HepG2 (cell line): ENCODE data around the gene ABAT. TPM values are rescaled to one million over a fixed set of nuclear protein-coding genes. Genes with fewer than 3 reads are reported as not detected.

Source experiments
- BRD4 ChIP-seq: sonication (generic); formaldehyde crosslinking; IDR thresholded peaks from 2 replicates; pipeline ENCODE4 v1.4.0; 2020; ENCODE audit warnings: missing genetic modification reagents
- JARID2 ChIP-seq: sonication (generic); formaldehyde crosslinking; IDR thresholded peaks from 2 replicates; pipeline ENCODE4 v1.8.1; 2023; ENCODE audit warnings: missing genetic modification reagents, inconsistent platforms; ENCODE audit not compliant: insufficient replicate concordance
- JUNB ChIP-seq: sonication (generic); formaldehyde crosslinking; IDR thresholded peaks from 2 replicates; pipeline ENCODE4 v1.8.0; 2022; ENCODE audit warnings: missing genetic modification reagents, mild to moderate bottlenecking, borderline replicate concordance
- NFE2 ChIP-seq: sonication (generic); formaldehyde crosslinking; IDR thresholded peaks from 2 replicates; pipeline ENCODE4 v1.4.0; 2020; ENCODE audit warnings: missing genetic modification reagents
- NKX3-1 ChIP-seq: sonication (generic); formaldehyde crosslinking; IDR thresholded peaks from 2 replicates; pipeline ENCODE4 v1.5.0; 2020; ENCODE audit warnings: missing genetic modification reagents
- RFX5 ChIP-seq: IDR thresholded peaks from 2 replicates; pipeline ENCODE4 v1.6.1; 2011; ENCODE audit warnings: low read depth, low read length, improper control_type of control experiment
- SRSF1 ChIP-seq: fragments of 200-400 bp; formaldehyde crosslinking; optimal IDR thresholded peaks from 2 replicates; pipeline ENCODE3; 2017; ENCODE audit warnings: mild to moderate bottlenecking, low read depth, low read length, moderate library complexity
- TEAD2 ChIP-seq: sonication (generic); formaldehyde crosslinking; IDR thresholded peaks from 2 replicates; pipeline ENCODE4 v1.9.0; 2021; ENCODE audit warnings: missing genetic modification reagents
- THAP11 ChIP-seq: IDR thresholded peaks from 2 replicates; pipeline ENCODE4 v1.6.1; 2016; ENCODE audit warnings: missing biosample characterization, missing genetic modification reagents
- ZBTB21 ChIP-seq: sonication (generic); formaldehyde crosslinking; IDR thresholded peaks from 2 replicates; pipeline ENCODE4 v1.4.0; 2020; ENCODE audit warnings: missing genetic modification reagents
- ZFP82 ChIP-seq: sonication (generic); formaldehyde crosslinking; IDR thresholded peaks from 2 replicates; pipeline ENCODE4 v1.5.1; 2020; ENCODE audit warnings: mild to moderate bottlenecking, missing genetic modification reagents, borderline replicate concordance
- ZNF225 ChIP-seq: sonication (generic); formaldehyde crosslinking; IDR thresholded peaks from 2 replicates; pipeline ENCODE4 v1.4.0; 2020; ENCODE audit warnings: mild to moderate bottlenecking, missing genetic modification reagents
- ZNF274 ChIP-seq: sonication (generic); formaldehyde crosslinking; IDR thresholded peaks from 2 replicates; pipeline ENCODE4 v1.5.1; 2020; ENCODE audit warnings: mild to moderate bottlenecking, missing genetic modification reagents
- ZNF33B ChIP-seq: sonication (generic); formaldehyde crosslinking; IDR thresholded peaks from 2 replicates; pipeline ENCODE4 v1.5.1; 2020; ENCODE audit warnings: mild to moderate bottlenecking, missing genetic modification reagents
- ZNF616 ChIP-seq: sonication (generic); formaldehyde crosslinking; IDR thresholded peaks from 2 replicates; pipeline ENCODE4 v1.5.0; 2020; ENCODE audit warnings: low read depth, mild to moderate bottlenecking, missing genetic modification reagents
- ZNF780A ChIP-seq: sonication (generic); formaldehyde crosslinking; IDR thresholded peaks from 2 replicates; pipeline ENCODE4 v1.8.0; 2022; ENCODE audit warnings: mild to moderate bottlenecking, missing genetic modification reagents, moderate library complexity
- ZNF883 ChIP-seq: sonication (generic); formaldehyde crosslinking; IDR thresholded peaks from 2 replicates; pipeline ENCODE4 v1.5.1; 2020; ENCODE audit warnings: mild to moderate bottlenecking, missing genetic modification reagents; ENCODE audit errors: not compliant biosample characterization
- polyA plus RNA-seq, 8 experiments: library from polyadenylated mRNA; depleted of rRNA in 3 of 8; stranded (reverse) in 7 of 8; unstranded in 1 of 8; fragments of >200 nt; fragmentation: Illumina TruSeq in 4 of 8; extraction: Trizol in 4 of 8; gene quantifications; 2 replicates each; pipeline versions ENCODE4 v1.2.1 to v1.2.3, GENCODE V29; 2011 to 2016; ENCODE audit warnings: low read depth in 4 of 8, missing spikeins in 1 of 8, mixed read lengths in 1 of 8; ENCODE audit not compliant: insufficient read depth in 1 of 8
- total RNA-seq, 5 experiments: library from RNA; depleted of rRNA; stranded (reverse); fragments of >200 nt; fragmentation: Illumina TruSeq; extraction: Trizol; gene quantifications; 2 replicates each; pipeline ENCODE4 v1.2.3, GENCODE V29; 2016; ENCODE audit warnings: low read depth in 1 of 5
- TF ChIP-seq, protein P1 (sequence below): sonication (generic); formaldehyde crosslinking; IDR thresholded peaks from 2 replicates; pipeline ENCODE4 v1.8.0; 2022; ENCODE audit warnings: mild to moderate bottlenecking, missing genetic modification reagents, moderate library complexity
- TF ChIP-seq, protein P2 (sequence below): sonication (generic); formaldehyde crosslinking; IDR thresholded peaks from 2 replicates; pipeline ENCODE4 v1.5.0; 2020; ENCODE audit warnings: mild to moderate bottlenecking, missing genetic modification reagents
- TF ChIP-seq, protein P3 (sequence below): sonication (generic); formaldehyde crosslinking; IDR thresholded peaks from 2 replicates; pipeline ENCODE4 v1.4.0; 2020; ENCODE audit warnings: low read depth, mild to moderate bottlenecking, missing genetic modification reagents
- TF ChIP-seq, protein P4 (sequence below): sonication (generic); formaldehyde crosslinking; IDR thresholded peaks from 2 replicates; pipeline ENCODE4 v1.5.1; 2020; ENCODE audit warnings: missing genetic modification reagents, mild to moderate bottlenecking, borderline replicate concordance
- TF ChIP-seq, protein P5 (sequence below): sonication (generic); formaldehyde crosslinking; IDR thresholded peaks from 2 replicates; pipeline ENCODE4 v1.4.0; 2020; ENCODE audit warnings: missing genetic modification reagents
- TF ChIP-seq, protein P6 (sequence below): sonication (generic); formaldehyde crosslinking; IDR thresholded peaks from 2 replicates; pipeline ENCODE4 v1.4.0; 2020; ENCODE audit warnings: missing genetic modification reagents, low read depth, mild to moderate bottlenecking, borderline replicate concordance

The ABAT gene
- total and polyA plus RNA-seq, 2 of the 13 experiments (the other 11 are each of a cell fraction or from before 2014, with no cell fraction given): 47.6 to 97.3 TPM

DNA sequence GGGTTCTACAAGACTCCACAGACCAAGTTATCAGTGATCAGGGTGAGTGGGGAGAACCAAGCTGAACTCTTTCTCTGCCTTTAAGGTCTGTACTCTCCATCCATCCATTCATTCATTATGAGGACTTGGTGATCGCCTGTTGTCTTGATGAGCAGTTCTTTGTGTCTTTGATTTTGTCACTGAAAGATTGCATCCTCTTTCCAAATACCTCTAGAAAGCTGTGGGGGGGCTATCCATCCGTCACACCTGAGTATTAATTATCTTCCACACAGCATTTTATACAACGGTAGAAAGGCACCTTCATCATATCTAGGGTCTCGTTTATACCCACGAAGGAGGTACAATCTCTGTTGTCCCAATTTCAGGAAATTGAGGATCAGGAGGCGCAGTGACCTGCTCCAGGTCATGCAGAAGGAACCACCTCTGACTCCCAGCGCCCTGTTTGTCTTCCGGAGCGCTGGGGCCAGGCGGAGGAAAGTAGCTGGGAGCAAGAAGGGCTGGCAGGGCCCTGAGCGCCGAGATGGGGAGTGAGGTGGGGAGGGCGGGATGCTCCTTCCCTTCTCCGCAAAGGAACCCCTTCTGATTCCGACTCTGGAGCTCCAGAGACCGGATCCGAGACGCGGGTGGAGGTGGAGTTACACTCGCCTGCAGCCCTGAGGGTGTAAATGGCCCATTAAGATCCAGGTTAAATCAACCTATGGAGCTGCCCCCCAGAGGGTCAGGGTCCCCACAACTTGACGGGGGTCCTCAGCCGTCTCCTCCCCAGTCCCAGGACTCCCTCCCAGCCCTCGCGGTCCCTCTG is 605 bp upstream of the ABAT start (continued):
- TF ChIP-seq, protein P1, sequence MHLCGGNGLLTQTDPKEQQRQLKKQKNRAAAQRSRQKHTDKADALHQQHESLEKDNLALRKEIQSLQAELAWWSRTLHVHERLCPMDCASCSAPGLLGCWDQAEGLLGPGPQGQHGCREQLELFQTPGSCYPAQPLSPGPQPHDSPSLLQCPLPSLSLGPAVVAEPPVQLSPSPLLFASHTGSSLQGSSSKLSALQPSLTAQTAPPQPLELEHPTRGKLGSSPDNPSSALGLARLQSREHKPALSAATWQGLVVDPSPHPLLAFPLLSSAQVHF: no peak
- TF ChIP-seq ZNF33B (CRISPR knock-in tag): no peak
- no peak for TF ChIP-seq NKX3-1 (CRISPR knock-in tag)
- no peak for TF ChIP-seq ZNF780A (CRISPR knock-in tag)
- no peak for TF ChIP-seq ZNF883
- TF ChIP-seq THAP11 (CRISPR knock-in tag): no peak
- no peak for TF ChIP-seq RFX5
- TF ChIP-seq, protein P2, sequence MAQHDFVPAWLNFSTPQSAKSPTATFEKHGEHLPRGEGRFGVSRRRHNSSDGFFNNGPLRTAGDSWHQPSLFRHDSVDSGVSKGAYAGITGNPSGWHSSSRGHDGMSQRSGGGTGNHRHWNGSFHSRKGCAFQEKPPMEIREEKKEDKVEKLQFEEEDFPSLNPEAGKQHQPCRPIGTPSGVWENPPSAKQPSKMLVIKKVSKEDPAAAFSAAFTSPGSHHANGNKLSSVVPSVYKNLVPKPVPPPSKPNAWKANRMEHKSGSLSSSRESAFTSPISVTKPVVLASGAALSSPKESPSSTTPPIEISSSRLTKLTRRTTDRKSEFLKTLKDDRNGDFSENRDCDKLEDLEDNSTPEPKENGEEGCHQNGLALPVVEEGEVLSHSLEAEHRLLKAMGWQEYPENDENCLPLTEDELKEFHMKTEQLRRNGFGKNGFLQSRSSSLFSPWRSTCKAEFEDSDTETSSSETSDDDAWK (CRISPR knock-in tag): no peak
- TF ChIP-seq, protein P3, sequence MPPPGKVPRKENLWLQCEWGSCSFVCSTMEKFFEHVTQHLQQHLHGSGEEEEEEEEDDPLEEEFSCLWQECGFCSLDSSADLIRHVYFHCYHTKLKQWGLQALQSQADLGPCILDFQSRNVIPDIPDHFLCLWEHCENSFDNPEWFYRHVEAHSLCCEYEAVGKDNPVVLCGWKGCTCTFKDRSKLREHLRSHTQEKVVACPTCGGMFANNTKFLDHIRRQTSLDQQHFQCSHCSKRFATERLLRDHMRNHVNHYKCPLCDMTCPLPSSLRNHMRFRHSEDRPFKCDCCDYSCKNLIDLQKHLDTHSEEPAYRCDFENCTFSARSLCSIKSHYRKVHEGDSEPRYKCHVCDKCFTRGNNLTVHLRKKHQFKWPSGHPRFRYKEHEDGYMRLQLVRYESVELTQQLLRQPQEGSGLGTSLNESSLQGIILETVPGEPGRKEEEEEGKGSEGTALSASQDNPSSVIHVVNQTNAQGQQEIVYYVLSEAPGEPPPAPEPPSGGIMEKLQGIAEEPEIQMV (CRISPR knock-in tag): peak; percentile 33; the same call in 1 of the 2 replicates
- TF ChIP-seq ZNF274 (CRISPR knock-in tag): no peak
- TF ChIP-seq JARID2 (CRISPR knock-in tag): no peak
- TF ChIP-seq ZNF225 (CRISPR knock-in tag): 0 out of 2 replicates have a peak, but pooled peaks have one; percentile 17
- TF ChIP-seq, protein P4, sequence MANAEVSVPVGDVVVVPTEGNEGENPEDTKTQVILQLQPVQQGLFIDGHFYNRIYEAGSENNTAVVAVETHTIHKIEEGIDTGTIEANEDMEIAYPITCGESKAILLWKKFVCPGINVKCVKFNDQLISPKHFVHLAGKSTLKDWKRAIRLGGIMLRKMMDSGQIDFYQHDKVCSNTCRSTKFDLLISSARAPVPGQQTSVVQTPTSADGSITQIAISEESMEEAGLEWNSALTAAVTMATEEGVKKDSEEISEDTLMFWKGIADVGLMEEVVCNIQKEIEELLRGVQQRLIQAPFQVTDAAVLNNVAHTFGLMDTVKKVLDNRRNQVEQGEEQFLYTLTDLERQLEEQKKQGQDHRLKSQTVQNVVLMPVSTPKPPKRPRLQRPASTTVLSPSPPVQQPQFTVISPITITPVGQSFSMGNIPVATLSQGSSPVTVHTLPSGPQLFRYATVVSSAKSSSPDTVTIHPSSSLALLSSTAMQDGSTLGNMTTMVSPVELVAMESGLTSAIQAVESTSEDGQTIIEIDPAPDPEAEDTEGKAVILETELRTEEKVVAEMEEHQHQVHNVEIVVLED (CRISPR knock-in tag): peak; percentile 10; the same call in 1 of the 2 replicates
- no peak for TF ChIP-seq JUNB (CRISPR knock-in tag)
- no peak for TF ChIP-seq TEAD2 (CRISPR knock-in tag)
- TF ChIP-seq, protein P5, sequence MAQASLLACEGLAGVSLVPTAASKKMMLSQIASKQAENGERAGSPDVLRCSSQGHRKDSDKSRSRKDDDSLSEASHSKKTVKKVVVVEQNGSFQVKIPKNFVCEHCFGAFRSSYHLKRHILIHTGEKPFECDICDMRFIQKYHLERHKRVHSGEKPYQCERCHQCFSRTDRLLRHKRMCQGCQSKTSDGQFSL (CRISPR knock-in tag): 0 out of 2 replicates have a peak, but pooled peaks have one; percentile 62
- no peak for TF ChIP-seq BRD4 (CRISPR knock-in tag)
- no peak for TF ChIP-seq NFE2
- TF ChIP-seq ZNF616: no peak
- TF ChIP-seq, protein P6, sequence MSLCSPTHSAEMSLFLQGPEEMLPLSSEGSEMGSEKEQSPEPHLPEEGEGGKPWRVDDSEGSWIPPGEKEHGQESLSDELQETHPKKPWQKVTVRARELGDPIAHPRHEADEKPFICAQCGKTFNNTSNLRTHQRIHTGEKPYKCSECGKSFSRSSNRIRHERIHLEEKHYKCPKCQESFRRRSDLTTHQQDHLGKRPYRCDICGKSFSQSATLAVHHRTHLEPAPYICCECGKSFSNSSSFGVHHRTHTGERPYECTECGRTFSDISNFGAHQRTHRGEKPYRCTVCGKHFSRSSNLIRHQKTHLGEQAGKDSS (CRISPR knock-in tag): no peak
- no peak for TF ChIP-seq ZBTB21 (CRISPR knock-in tag)
- TF ChIP-seq ZFP82: no peak
- TF ChIP-seq SRSF1: peak; percentile 5
